Measurements from ENCODE around the gene RSPO3. TPM values are rescaled to one million over a fixed set of nuclear protein-coding genes. Genes with fewer than 3 reads are reported as not detected.

Gene RSPO3
- total and polyA plus RNA-seq, 11 donors = 0.15 to 2.1 (median 0.37) TPM; not detected in 1

DNA sequence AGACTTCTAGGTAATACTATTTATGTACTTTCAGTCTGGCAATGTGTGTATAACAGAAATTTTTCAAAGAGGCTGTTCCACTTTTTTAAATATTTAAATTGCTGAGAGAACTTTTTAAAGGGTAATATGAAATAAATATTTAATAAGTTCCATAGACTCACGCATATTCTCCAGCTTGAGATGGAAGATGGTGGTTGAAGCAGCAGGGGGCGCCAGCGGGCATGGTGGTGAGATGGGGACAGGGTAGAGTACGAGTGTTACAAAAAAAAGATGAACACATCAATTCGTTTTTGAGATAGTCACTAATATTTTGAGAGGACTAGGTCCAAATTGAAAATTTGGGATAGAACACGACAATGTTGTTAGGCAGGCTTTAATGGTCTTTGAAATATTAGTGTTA lies 68.4 kb downstream of the RSPO3 start:
- intact Hi-C loops (cut with DNase I) = loop anchor here in 2 of 10 donors (5.0 to 10.0 kb wide), 2 partner anchors 80 to 382 kb away; partner anchors contain the start of gene RNF146 (in 1 of the 2)
- peak in 1 of 4 donors; percentile 60 for ATAC-seq
- 34 to 39% (median 37%) methylated on average over 6 of the region's 6 CpGs for WGBS, 4 donors

GRCh38 chr6:127188744-127189143 lies 70.3 kb downstream of the RSPO3 start:
- WGBS, 4 donors = 91 to 94% (median 92%) methylated on average over 1 of the region's 1 CpG
- H3K4me3 ChIP-seq = no peak overlapping the region
- no peaks in the 10 kb centered on the region for H3K27me3 ChIP-seq
- no peaks in the 10 kb centered on the region for H3K9me3 ChIP-seq
- peaks cover 0 to 22% (median 6%) of the 10 kb centered on the region in 12 donors for H3K4me1 ChIP-seq
- no peak for ATAC-seq
- no peak for DNase-seq
- intact Hi-C loops (cut with DNase I) = loop anchor here in 2 of 10 donors (5.0 to 10.0 kb wide), 2 partner anchors 79 to 384 kb away; partner anchors contain the start of gene RNF146 (in 1 of the 2)
- no peak for TF ChIP-seq POLR2A (IDR thresholded peaks at IDR 0.05)
- TF ChIP-seq CTCF (IDR thresholded peaks at IDR 0.05) = no peak
- H3K36me3 ChIP-seq = no peaks in the 10 kb centered on the region
- H3K27ac ChIP-seq = no peak overlapping the region

More for the DNA sequence above, 68.4 kb downstream of the RSPO3 start:
- peak; percentile 45 to 84 (median 64) for DNase-seq
- Histone ChIP-seq H3K27me3 (no peaks in the 10 kb centered on the region), H3K9me3 (no peaks in the 10 kb centered on the region), H3K4me1 (peaks cover 0 to 9% (median 0%) of the 10 kb centered on the region in 12 donors), H3K4me3 (no peak overlapping the region), H3K36me3 (no peaks in the 10 kb centered on the region), H3K27ac (no peak overlapping the region)
- TF ChIP-seq CTCF (IDR thresholded peaks at IDR 0.05) (peak in 11 of 12 donors; percentile 15 to 57 (median 50)), POLR2A (IDR thresholded peaks at IDR 0.05) (no peak)

- peaks cover 0 to 22% (median 6%) of the 10 kb centered on the region in 12 donors for H3K4me1 ChIP-seq
- ATAC-seq (peak in 1 of 4 donors; percentile 55), DNase-seq (no peak)
- 35 to 45% (median 37%) methylated on average over 2 of the region's 2 CpGs for WGBS, 4 donors
- no peaks in the 10 kb centered on the region for H3K36me3 ChIP-seq
- TF ChIP-seq POLR2A (IDR thresholded peaks at IDR 0.05) = no peak
- peak; percentile 26 to 60 (median 44) for TF ChIP-seq CTCF (IDR thresholded peaks at IDR 0.05)
- no peaks in the 10 kb centered on the region for H3K9me3 ChIP-seq
- H3K4me3 ChIP-seq = no peak overlapping the region
- no peak overlapping the region for H3K27ac ChIP-seq
- H3K27me3 ChIP-seq = no peaks in the 10 kb centered on the region
- intact Hi-C loops (cut with DNase I) = loop anchor here in 4 of 10 donors (5.0 to 10.0 kb wide), 4 partner anchors 77 to 1156 kb away; partner anchors contain the start of gene RNF146 (in 2 of the 4)
Observed at GRCh38 chr6:127190552-127190951, 72.1 kb downstream of the RSPO3 start.

DNA sequence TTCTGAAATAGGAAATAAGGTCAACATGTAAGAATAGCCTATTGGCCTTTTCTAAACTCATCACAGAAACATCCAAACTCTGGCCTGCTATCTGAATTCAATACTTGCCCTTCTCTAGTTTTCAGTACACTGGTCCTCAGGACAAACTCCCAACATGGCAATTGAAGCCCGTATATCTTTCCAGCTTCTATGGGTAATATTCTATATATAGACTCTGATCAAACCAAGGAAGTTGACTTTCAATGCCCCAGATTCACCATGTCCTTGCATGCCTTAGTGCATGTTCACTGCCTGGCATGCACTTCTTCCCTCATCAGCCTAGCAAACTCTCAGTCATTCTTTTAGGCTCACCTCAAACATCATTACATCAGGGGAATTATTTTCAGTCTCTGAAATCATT lies 73.2 kb downstream of the RSPO3 start:
- ATAC-seq = peak; percentile 91 to 97 (median 92)
- 15 to 60% (median 36%) methylated on average over 1 of the region's 1 CpG for WGBS, 4 donors

More for the DNA sequence above, 73.2 kb downstream of the RSPO3 start:
- DNase-seq = peak in 1 of 5 donors; percentile 28
- peaks cover 0 to 22% (median 6%) of the 10 kb centered on the region in 12 donors for H3K4me1 ChIP-seq
- H3K4me3 ChIP-seq = no peak overlapping the region
- H3K27me3 ChIP-seq = no peaks in the 10 kb centered on the region
- H3K27ac ChIP-seq = peak overlapping the region in 8 of 12 donors; percentile 3 to 81 (median 40)
- H3K36me3 ChIP-seq = no peaks in the 10 kb centered on the region
- no peaks in the 10 kb centered on the region for H3K9me3 ChIP-seq
- intact Hi-C loops (cut with DNase I) = loop anchor here in 4 of 10 donors (5.0 to 10.0 kb wide), 4 partner anchors 76 to 1157 kb away; partner anchors contain the start of gene RNF146 (in 2 of the 4)
- TF ChIP-seq CTCF (IDR thresholded peaks at IDR 0.05) (no peak), POLR2A (IDR thresholded peaks at IDR 0.05) (no peak)
